Suprapubic skin (tissue), 3 donors: ENCODE measurements around the gene HPSE2.

ENCODE experiments used
- POLR2A ChIP-seq, 2 donors: fragments of 450-650 bp; IDR thresholded peaks; one replicate each; pipeline ENCODE4 v1.6.1; 2017; ENCODE audit warnings: antibody characterized with exemption in 2 of 2, mild to moderate bottlenecking in 2 of 2, moderate library complexity in 2 of 2
- TF ChIP-seq, protein P1 (sequence below), 2 donors: fragments of 200-600 bp in 1 of 2; fragments of 450-650 bp in 1 of 2; sonication (generic) in 1 of 2; IDR thresholded peaks; one replicate each; pipeline ENCODE4 v1.5.1; 2016 to 2019; ENCODE audit warnings: antibody characterized with exemption in 2 of 2, mild to moderate bottlenecking in 1 of 2, moderate library complexity in 1 of 2

DNA sequence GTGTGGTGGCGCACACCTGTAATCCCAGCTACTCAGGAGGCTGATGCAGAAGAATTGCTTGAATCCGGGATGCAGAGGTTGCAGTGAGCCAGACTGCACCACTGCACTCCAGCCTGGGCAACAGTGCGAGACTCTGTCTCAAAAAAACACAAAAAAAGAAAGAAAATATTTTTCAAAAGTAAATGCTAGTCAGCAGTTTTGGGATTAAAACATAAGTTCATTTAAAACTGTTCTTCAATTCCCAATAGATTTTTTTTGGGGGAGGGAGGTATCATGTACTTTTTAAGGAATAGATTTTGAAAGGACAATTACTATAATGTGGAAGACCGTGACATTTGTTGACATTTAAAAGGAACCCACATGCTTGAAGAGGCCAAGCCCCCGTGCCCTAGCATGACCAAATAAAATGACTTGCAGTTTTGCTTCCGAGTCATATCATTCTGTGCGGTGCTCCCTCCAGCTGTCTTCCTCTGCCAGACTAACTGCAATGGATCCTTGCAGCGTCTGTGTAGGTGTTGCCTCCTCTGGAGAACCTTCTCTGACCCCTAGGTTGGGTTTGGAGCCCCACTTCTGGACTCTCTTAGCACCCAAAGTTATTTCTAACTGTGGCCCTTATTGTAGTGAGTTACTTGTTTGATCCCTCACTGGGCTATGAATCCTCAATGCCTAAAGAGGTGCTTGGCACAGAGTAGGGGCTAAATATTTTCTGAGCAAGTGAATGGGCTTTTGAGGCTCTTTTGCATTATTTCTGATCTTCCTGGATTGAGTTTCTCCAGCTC, 771.5 kb downstream of the HPSE2 start:
- TF ChIP-seq, protein P1, sequence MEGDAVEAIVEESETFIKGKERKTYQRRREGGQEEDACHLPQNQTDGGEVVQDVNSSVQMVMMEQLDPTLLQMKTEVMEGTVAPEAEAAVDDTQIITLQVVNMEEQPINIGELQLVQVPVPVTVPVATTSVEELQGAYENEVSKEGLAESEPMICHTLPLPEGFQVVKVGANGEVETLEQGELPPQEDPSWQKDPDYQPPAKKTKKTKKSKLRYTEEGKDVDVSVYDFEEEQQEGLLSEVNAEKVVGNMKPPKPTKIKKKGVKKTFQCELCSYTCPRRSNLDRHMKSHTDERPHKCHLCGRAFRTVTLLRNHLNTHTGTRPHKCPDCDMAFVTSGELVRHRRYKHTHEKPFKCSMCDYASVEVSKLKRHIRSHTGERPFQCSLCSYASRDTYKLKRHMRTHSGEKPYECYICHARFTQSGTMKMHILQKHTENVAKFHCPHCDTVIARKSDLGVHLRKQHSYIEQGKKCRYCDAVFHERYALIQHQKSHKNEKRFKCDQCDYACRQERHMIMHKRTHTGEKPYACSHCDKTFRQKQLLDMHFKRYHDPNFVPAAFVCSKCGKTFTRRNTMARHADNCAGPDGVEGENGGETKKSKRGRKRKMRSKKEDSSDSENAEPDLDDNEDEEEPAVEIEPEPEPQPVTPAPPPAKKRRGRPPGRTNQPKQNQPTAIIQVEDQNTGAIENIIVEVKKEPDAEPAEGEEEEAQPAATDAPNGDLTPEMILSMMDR (IDR thresholded peaks at IDR 0.05) = no peak
- no peak for TF ChIP-seq POLR2A (IDR thresholded peaks at IDR 0.05)
